Endothelial cell of hepatic sinusoid (primary cell): ENCODE data around the gene ITPRID1.

ENCODE experiments used
- in situ Hi-C: cut with HindIII; loops from 2 replicates; pipeline ENCODE4 v1.10.0; 2017; ENCODE audit warnings: low sequenced_read_pairs

ITPRID1 gene

GRCh38 chr7:31692451-31692850, 178.6 kb downstream of the ITPRID1 start:
- in situ Hi-C loops, result no loop called here

GRCh38 chr7:31692871-31693270, 179.0 kb downstream of the ITPRID1 start:
- in situ Hi-C loops, result no loop called here

GRCh38 chr7:31695859-31696614, 182.1 kb downstream of the ITPRID1 start:
- in situ Hi-C loops, result no loop called here

GRCh38 chr7:31699050-31699449, 185.2 kb downstream of the ITPRID1 start:
- in situ Hi-C loops, result no loop called here

GRCh38 chr7:31702354-31702753, 188.5 kb downstream of the ITPRID1 start:
- in situ Hi-C loops, result no loop called here

- in situ Hi-C loops, result no loop called here
Measured at GRCh38 chr7:31705377-31705776, 191.5 kb downstream of the ITPRID1 start.

- in situ Hi-C loops, result no loop called here
Measured at GRCh38 chr7:31707089-31707488, 193.2 kb downstream of the ITPRID1 start.
